ENCODE measurements around the gene CBFB.

GRCh38 chr16:67088551-67088950 is 59.6 kb downstream of the CBFB start:
- TF ChIP-seq CTCF (IDR thresholded peaks at IDR 0.05; ENCODE audit: low read depth, low read length) = no peak
- TF ChIP-seq EZH2phosphoT487 (IDR thresholded peaks at IDR 0.05; ENCODE audit: low read depth) = no peak

Measured in OCI-LY3 (cell line).